Activated CD4-positive, alpha-beta T cell treated with anti-CD3 and anti-CD28 coated beads, Interleukin-2, amount 10 ng/mL, durations not matched to agents 24 days and 14 days (primary cell): Measurements from ENCODE around the gene CHPF. TPM values are rescaled to one million over a fixed set of nuclear protein-coding genes. Genes with fewer than 3 reads are reported as not detected.
A peak's percentile ranks its signal among the peaks of the same experiment; 100 is the strongest.

Experiments used
- DNase-seq: peaks from one replicate; pipeline ENCODE4 v3.0.0; 2022
- H3K27ac Mint-ChIP-seq: one replicate; pipeline ENCODE4 v1.8.0; 2022; ENCODE audit warnings: mild to moderate bottlenecking, mixed read lengths
- H3K27me3 Mint-ChIP-seq: one replicate; pipeline ENCODE4 v1.8.0; 2022; ENCODE audit warnings: mixed read lengths
- H3K36me3 Mint-ChIP-seq: one replicate; pipeline ENCODE4 v1.8.0; 2022; ENCODE audit warnings: low read depth, mild to moderate bottlenecking, mixed read lengths
- H3K4me1 Mint-ChIP-seq: one replicate; pipeline ENCODE4 v1.8.0; 2021; ENCODE audit warnings: mixed read lengths
- H3K4me3 Mint-ChIP-seq: one replicate; pipeline ENCODE4 v1.8.0; 2022; ENCODE audit warnings: mild to moderate bottlenecking, moderate library complexity, mixed read lengths
- H3K9me3 Mint-ChIP-seq: one replicate; pipeline ENCODE4 v1.8.0; 2021; ENCODE audit warnings: mixed read lengths
- intact Hi-C: fragments of 100-400 bp; cut with micrococcal nuclease; formaldehyde crosslinking; loops from one replicate; pipeline ENCODE4 v1.15.1; 2023
- total RNA-seq: library from RNA; stranded (reverse); gene quantifications from 2 replicates; pipeline ENCODE4 v1.2.3, GENCODE V29; 2022

The CHPF gene
- total RNA-seq, 1 donor from 2014 or later = 37.8 TPM

DNA sequence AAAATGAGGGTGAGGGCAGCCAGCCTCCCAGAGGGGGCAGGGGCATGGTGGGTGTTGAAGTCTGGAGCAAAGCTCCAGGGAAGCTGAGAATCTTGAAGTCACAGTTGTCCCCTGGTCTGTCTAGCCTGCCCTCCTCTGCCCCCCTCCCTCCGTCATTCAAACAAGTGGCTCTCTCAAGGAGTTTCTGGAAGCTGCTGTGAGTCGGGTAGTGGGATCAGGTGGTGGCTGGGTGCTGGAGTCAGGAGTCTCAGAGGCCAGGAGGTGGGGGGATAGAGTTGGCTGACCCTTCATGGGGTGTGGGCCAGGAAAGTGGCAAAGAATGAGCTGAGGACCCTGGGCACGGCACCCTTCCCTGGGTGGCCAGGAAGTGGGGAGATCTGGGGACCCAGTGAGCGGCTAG, 29.8 kb downstream of the CHPF start:
- no peak overlapping the region for H3K4me3 Mint-ChIP-seq
- H3K27me3 Mint-ChIP-seq = peaks cover 66% of the 10 kb centered on the region
- DNase-seq = no peak
- H3K9me3 Mint-ChIP-seq = no peaks in the 10 kb centered on the region
- no peak overlapping the region for H3K27ac Mint-ChIP-seq
- no peaks in the 10 kb centered on the region for H3K36me3 Mint-ChIP-seq
- H3K4me1 Mint-ChIP-seq = peaks cover 12% of the 10 kb centered on the region
- intact Hi-C loops = no loop called here

DNA sequence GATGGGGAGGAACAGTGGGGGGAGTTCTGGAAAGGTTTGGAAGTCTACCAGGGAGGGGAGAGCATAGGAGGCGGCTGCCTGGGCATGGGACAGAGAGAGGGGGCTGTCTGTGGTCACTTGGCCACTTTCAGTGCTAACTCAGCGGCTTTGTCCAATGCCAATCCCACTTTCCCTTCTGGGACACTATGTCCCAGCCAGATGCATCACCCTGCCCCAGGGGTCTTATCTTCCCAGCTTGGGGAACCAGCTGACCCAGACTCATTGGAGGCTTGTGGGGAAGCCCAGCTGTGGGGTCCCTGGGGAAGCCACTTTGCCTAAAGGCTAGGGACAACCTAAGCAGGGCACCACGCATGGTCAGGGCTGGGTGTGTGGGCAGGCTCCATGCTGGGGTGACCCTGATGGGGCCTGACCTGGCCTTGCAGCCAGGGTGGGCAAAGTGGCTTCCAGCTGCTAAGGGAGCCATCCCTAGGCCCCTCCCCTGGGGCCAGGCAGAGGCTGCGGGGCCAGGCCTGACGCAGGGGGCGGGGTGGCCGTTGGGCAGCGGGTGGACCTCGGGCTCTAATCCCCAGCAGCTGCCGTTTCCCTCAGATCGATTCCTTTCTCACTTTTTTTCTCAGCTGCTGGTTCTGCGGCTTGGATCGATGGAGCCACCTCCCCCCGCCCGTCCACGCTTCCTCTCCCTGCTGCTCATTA, 30.9 kb downstream of the CHPF start:
- Mint-ChIP-seq H3K27me3 (peaks cover 59% of the 10 kb centered on the region), H3K27ac (no peak overlapping the region), H3K4me1 (peaks cover 12% of the 10 kb centered on the region), H3K4me3 (no peak overlapping the region), H3K9me3 (no peaks in the 10 kb centered on the region), H3K36me3 (no peaks in the 10 kb centered on the region)
- intact Hi-C loops = no loop called here
- DNase-seq = no peak

DNA sequence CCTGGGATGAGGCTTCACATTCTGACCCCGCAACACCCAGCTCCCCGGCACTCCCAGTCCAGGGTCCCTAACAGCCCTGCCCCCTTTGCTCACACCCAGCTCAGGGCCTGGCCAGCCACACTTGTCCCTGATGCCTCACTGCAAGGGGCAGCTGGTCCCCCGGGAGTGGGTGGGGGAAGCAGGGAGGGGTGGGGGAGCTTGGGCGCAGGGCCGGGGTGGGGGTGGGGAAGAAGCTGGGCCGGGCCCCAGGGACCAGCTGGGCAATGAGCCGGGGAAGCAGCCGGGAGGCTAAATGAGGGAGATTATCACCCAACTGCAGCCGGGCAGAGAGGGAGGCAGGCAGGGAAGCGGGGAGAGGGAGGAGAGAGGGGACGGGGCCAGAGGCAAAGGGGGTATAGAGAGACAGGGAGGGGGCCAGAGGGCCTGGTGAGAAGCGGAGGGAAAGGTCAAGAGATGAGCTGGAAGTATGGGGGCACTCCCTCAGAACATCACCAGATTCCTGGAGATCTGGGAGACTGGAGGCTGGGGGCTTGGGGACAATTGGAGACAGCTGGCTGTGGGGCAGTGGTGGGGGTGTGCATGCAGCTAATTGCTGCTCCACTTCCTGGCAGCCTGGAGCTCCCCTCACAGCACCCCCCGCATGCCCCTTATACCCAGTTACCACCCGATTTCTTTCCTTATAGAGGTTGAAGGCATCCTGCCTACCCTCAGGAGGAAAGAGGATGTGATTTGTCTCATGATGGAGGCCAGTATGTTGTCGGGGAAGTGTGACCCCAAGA, 31.9 kb downstream of the CHPF start:
- intact Hi-C loops = no loop called here
- Mint-ChIP-seq H3K4me3 (no peak overlapping the region), H3K36me3 (no peaks in the 10 kb centered on the region), H3K9me3 (no peaks in the 10 kb centered on the region), H3K27me3 (peaks cover 56% of the 10 kb centered on the region), H3K4me1 (peaks cover 12% of the 10 kb centered on the region), H3K27ac (no peak overlapping the region)
- no peak for DNase-seq

DNA sequence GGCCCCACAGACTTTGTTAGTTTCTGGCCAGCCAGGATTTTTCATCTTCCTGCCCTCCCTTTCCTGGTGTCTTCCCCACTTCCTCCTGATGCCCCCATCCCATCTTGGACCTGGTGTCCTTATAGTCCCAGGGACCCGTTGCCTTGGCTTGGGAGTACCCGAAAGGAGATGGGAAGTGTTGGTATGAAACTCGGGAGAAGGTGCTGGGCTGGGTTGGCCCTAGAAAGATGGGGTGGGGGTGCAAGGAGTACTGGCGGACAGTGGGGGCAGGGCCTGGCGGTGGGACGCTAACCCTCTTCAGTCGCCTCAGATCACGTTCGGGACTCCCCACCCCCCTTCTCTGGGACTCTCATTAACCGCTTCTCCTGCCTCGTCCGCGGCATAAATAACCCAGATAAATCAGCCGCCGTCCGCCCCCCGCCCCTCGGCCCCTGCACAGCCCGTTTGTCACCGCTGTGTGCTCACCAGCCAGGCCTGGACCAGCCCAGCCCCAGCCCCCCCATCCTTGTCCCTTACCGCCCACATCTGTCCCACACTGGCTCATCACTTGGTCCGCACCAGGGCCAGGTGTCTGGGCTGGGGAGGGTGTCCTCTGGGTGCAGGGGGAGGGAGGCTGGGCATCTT, 33.0 kb downstream of the CHPF start:
- intact Hi-C loops = no loop called here

DNA sequence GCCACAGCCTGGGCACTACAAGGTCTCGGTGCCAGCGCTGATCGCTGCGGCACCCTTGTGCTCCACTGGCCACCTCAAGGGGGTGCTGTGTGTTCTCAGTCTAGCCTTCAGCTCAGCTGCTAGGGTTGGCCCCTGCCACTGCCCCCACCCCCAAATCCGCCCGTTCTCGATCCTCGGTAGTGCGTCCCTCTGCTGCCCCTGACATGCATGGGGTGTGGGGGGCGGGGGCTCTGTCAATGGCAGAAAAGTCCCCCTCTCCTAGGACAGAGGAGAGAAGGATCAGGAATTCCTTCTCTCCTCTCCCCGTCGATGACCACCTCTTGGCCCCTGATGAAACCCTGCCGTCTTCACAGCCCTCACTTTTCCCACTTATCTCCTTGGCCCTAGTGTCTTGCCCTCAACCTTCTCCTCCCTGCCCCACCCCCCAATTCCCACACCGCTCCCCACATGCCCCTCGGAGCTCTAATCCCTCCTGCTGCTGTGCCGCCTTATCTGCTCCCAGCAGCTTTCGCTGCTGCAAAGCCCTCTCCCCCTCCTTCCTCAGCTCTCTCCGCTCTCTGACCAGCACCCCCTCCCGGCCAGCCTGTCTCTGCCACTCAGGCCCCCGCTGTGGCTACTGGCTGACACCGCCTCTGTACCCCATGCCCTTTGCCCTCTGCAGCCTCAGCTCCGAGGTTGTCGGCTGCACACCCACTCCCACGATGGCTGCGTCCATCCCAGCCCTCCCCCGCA, 33.7 kb downstream of the CHPF start:
- H3K27ac Mint-ChIP-seq = no peak overlapping the region
- peak; percentile 83 for DNase-seq
- peaks cover 44% of the 10 kb centered on the region for H3K27me3 Mint-ChIP-seq
- H3K4me3 Mint-ChIP-seq = no peak overlapping the region
- no peaks in the 10 kb centered on the region for H3K9me3 Mint-ChIP-seq
- peaks cover 9% of the 10 kb centered on the region for H3K36me3 Mint-ChIP-seq
- peaks cover 12% of the 10 kb centered on the region for H3K4me1 Mint-ChIP-seq
- intact Hi-C loops = no loop called here

More for the DNA sequence above, 33.0 kb downstream of the CHPF start:
- Mint-ChIP-seq H3K27me3 (peaks cover 46% of the 10 kb centered on the region), H3K36me3 (peaks cover 8% of the 10 kb centered on the region), H3K4me1 (peaks cover 12% of the 10 kb centered on the region), H3K27ac (no peak overlapping the region), H3K9me3 (no peaks in the 10 kb centered on the region), H3K4me3 (no peak overlapping the region)
- DNase-seq = no peak

DNA sequence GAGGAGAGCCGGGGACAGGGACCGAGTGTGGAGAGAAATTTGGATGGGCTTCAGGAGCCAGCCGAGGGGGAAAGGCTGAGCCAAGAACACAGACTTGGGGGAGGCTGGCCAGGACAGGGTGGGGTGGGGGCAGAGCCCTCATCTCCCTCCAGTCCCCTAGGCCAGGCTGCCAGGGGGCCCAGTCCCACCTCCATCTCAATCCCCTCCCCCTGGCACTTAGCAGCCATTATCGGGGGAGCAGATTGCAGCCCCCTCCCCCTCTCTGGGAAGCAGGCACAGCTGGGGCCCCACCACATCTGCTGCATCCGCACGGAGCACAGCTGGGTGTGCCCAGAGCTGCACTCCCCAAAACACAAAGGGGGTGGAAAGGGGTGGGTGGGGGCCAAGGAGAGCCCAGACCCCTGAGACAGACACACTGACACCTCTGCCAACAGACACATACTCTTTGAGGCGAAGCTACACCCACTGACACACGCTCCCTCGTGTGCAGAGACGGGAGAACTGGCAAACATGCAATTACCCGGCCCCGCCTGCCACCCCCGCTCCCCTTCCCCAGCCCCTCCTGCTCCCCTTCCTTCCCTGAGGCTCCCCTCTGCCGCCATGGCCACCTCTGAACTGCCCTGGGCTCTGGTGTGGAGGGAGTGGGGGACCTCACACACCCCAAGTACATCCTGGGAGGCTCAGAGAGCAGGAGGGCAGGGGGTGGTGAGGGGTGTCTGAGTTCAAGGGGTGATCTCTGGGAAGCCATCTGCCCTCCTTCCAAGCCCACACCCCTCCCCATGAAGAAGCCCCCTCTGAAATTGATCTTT, 34.4 kb downstream of the CHPF start:
- intact Hi-C loops = no loop called here

DNA sequence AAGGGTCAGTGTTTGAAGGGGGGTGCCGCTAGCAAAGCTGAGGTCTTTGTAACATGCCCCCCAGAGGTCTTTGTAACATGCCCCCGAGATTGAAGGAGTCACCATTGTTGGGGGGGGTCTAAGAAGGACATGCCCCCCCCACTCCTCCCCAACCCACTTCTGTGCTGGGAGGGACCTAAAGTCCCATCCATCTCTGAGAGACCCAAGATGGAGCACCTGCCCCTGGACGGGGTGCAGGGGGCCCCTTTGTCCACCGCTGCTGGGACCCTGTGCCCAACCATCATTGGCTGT, 35.2 kb downstream of the CHPF start:
- intact Hi-C loops = no loop called here
- DNase-seq = no peak
- Mint-ChIP-seq H3K9me3 (no peaks in the 10 kb centered on the region), H3K27me3 (peaks cover 35% of the 10 kb centered on the region), H3K36me3 (peaks cover 15% of the 10 kb centered on the region), H3K4me1 (peaks cover 13% of the 10 kb centered on the region), H3K4me3 (no peak overlapping the region), H3K27ac (no peak overlapping the region)

More for the DNA sequence above, 34.4 kb downstream of the CHPF start:
- Mint-ChIP-seq H3K4me1 (peaks cover 14% of the 10 kb centered on the region), H3K9me3 (no peaks in the 10 kb centered on the region), H3K4me3 (no peak overlapping the region), H3K36me3 (peaks cover 14% of the 10 kb centered on the region), H3K27ac (no peak overlapping the region), H3K27me3 (peaks cover 43% of the 10 kb centered on the region)
- DNase-seq = no peak

DNA sequence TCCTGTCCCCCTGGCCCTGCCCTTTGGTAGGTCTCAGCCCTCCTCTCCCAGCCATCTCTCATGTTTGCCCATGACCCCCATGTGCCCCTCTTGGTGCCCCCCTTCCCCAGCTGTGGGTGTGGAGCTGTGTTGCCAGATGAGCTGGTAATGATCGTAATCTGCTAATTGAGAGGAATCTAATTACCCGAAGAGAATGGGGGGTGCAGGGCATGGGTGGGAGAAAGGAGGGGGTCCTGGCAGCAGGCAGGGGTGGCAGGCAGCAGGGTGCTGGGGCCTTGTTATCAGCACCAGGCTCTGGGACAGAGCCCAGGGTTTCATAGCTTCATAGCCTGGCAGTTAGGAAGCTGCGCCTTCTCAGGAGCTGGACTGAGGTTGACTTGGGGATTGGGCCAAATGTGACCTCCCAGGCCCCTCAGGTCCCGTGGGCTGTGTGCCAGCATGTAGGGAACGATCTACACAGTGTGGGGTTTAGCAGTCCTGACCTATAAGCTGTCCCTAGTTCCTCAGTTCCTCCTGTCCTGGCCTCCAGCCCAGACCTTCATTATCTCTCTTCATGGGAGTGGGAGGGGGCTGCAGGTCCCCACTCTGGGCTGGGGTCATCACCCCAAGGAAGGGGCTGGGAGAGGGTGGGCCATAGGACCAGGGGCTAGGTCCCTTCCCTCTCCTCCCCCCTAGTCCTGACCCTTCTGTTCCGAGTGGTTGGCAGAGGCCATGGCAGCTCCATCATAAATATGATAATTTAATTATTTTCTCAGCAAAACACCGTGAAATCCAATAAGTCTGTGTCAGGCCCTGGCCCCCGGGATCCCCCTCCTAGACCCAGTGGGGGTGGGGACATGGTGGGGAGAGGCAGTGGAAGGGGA, 35.8 kb downstream of the CHPF start:
- H3K4me1 Mint-ChIP-seq = peaks cover 13% of the 10 kb centered on the region
- no peaks in the 10 kb centered on the region for H3K9me3 Mint-ChIP-seq
- no peak overlapping the region for H3K4me3 Mint-ChIP-seq
- no peak for DNase-seq
- H3K27ac Mint-ChIP-seq = no peak overlapping the region
- peaks cover 30% of the 10 kb centered on the region for H3K27me3 Mint-ChIP-seq
- intact Hi-C loops = no loop called here
- peaks cover 15% of the 10 kb centered on the region for H3K36me3 Mint-ChIP-seq

DNA sequence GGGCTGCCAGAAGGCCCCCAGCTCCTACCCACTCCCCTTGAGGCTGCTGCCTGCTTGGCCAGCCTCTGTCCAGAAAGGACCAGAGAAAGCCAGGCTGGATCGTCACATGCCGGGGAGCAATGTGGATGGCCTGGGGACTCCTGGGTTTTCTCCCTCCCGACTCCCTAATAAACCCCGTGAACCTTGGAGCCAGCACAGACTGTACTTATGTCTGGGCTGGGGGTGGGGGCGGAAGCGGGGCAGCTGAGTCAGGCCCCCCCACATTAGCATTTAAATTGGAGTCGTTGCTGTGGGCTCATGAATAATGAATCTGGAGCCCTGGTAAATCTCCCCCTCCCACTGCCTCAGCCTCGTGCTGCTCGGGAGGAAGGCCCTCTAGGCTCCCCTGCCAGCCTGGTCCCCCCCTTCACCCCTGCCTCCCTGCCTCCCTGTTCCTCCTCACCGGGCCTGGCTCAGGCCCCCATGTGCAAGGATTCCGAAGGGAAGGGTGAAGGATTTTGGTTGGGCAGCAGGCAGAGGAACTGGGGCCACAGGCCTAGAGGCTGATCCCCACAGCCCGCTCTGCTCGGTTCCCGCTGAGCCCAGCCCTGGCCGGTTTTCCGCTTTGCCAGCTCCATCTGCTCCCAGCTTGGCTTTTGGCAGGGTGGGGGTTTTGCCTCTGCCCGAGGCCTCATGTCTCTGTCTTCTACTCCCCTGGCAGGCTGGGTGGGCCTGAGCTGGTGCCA, 36.6 kb downstream of the CHPF start:
- Mint-ChIP-seq H3K27me3 (peaks cover 25% of the 10 kb centered on the region), H3K9me3 (no peaks in the 10 kb centered on the region), H3K27ac (no peak overlapping the region), H3K4me3 (no peak overlapping the region), H3K36me3 (peaks cover 15% of the 10 kb centered on the region), H3K4me1 (peaks cover 13% of the 10 kb centered on the region)
- DNase-seq = no peak
- intact Hi-C loops = no loop called here

DNA sequence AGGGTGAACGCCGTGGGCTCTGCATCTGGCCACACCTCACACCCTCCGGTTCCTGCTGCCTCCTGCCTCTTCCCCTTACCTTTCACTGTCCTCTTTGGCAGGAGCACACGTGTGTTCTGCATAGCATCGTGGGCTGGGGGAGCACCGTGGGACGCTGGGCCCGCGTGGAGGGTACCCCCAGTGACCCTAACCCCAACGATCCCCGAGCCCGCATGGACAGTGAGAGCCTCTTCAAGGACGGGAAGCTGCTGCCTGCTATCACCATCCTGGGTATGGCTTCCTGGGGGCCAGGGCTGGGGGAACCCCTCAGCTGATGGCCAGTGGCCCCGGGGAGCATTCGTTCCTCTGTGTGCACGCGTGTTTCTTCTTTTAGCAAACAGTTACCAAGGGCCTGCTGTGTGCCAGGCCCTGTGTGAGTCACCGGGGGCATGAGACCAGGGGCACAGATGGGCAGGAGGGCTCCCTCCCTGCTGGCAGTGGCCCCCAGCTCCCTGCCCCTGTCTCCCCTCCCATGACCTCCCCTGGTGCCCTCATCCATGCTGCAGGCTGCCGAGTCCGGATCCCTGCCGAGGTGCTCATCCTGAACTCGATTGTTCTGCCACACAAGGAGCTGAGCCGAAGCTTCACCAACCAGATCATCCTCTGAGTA, 37.3 kb downstream of the CHPF start:
- Mint-ChIP-seq H3K36me3 (peaks cover 15% of the 10 kb centered on the region), H3K4me3 (no peak overlapping the region), H3K27ac (no peak overlapping the region), H3K27me3 (peaks cover 20% of the 10 kb centered on the region), H3K4me1 (peaks cover 13% of the 10 kb centered on the region), H3K9me3 (no peaks in the 10 kb centered on the region)
- intact Hi-C loops = no loop called here
- DNase-seq = no peak

DNA sequence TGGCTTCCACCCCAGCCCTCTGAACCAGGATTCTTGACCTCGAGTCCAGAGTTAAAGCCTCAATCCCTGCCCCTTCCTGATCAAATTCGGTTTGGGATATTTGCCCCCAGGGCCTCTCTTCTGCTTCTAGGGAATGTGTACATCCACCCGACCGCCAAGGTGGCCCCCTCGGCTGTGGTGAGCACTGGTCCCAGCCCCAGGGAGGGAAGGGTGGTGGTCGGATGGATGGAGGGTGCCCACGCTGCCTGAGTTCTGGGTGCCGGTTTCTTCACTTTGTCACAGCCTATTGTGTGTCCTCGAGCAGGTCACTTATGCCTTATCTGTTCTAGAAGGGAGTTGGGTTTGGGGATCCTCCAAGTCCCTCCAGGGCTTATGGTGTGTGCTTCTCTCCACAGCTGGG, 38.0 kb downstream of the CHPF start:
- Mint-ChIP-seq H3K4me1 (peaks cover 13% of the 10 kb centered on the region), H3K4me3 (no peak overlapping the region), H3K27ac (no peak overlapping the region), H3K27me3 (peaks cover 13% of the 10 kb centered on the region), H3K9me3 (no peaks in the 10 kb centered on the region), H3K36me3 (peaks cover 15% of the 10 kb centered on the region)
- DNase-seq = no peak
- intact Hi-C loops = no loop called here

DNA sequence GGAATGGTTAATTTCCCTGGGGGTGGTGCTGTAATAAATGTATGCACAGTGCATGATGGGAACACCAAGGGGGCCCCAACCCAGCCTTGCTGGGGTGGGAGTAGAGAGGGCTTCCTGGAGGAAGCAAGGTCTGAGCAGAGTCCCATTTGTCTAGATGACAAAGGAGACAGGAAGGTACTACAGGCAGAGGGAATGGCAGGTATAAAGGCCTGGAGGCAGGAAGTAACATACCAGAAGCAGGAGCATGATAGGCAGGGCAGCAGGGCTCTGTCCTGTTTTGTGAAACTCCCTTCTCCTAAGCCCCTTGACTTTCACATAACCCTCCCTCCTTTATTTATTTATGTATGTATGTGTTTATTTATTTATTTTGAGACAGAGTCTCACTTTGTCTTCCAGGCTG, 41.0 kb downstream of the CHPF start:
- intact Hi-C loops = no loop called here
- Mint-ChIP-seq H3K4me1 (peaks cover 25% of the 10 kb centered on the region), H3K27ac (no peak overlapping the region), H3K27me3 (peaks cover 6% of the 10 kb centered on the region), H3K4me3 (no peak overlapping the region), H3K9me3 (no peaks in the 10 kb centered on the region), H3K36me3 (peaks cover 18% of the 10 kb centered on the region)
- no peak for DNase-seq
